Urinary bladder (tissue), 4 donors: ENCODE results near the gene AGRN. TPM values are rescaled to one million over a fixed set of nuclear protein-coding genes. Genes with fewer than 3 reads are reported as not detected.
A peak's percentile ranks its signal among the peaks of the same experiment; 100 is the strongest.

Experiments
- DNase-seq: peaks from one replicate; pipeline ENCODE4 v3.0.0-alpha.2; 2015; ENCODE audit errors: extremely low spot score
- H3K27ac ChIP-seq: one replicate; pipeline ENCODE4 v1.5.1; 2013; ENCODE audit warnings: low read depth, mild to moderate bottlenecking, moderate library complexity
- H3K36me3 ChIP-seq: one replicate; pipeline ENCODE4 v1.6.1; 2013; ENCODE audit warnings: mild to moderate bottlenecking, moderate library complexity; ENCODE audit not compliant: insufficient read depth
- H3K4me1 ChIP-seq: one replicate; pipeline ENCODE4 v1.6.1; 2013; ENCODE audit warnings: mild to moderate bottlenecking, moderate library complexity; ENCODE audit not compliant: insufficient read depth
- H3K4me3 ChIP-seq: one replicate; pipeline ENCODE4 v1.5.1; 2013; ENCODE audit warnings: low read depth, low read length
- WGBS: extraction: QIAGEN DNeasy Blood & Tissue Kit; methylation state at CpG from one replicate; pipeline ENCODE4 v1.1.7; 2013; 5-methylcytosine and 5-hydroxymethylcytosine counted together
- polyA plus RNA-seq: library from polyadenylated mRNA; stranded (reverse); fragments of 200-250 nt; gene quantifications from one replicate; pipeline ENCODE4 v1.2.3, GENCODE V29; 2013
- total RNA-seq: library from RNA; depleted of rRNA; stranded (reverse); fragments of >200 nt; gene quantifications from one replicate; pipeline ENCODE4 v1.2.3, GENCODE V29; 2014
- donor health status: healthy with polysubstance abuse.
- donor health status: healthy.

Gene AGRN
- total and polyA plus RNA-seq, 2 donors = 38.7 to 43.3 TPM

- 87% methylated on average over 30 of the region's 30 CpGs for WGBS
- DNase-seq = no peak
- Histone ChIP-seq H3K4me3 (no peak overlapping the region), H3K27ac (no peak overlapping the region), H3K36me3 (no peaks in the 10 kb centered on the region), H3K4me1 (peaks cover 2% of the 10 kb centered on the region)
Measured at GRCh38 chr1:1037366-1038327, 17.7 kb downstream of the AGRN start.

- no peaks in the 10 kb centered on the region for H3K36me3 ChIP-seq
- WGBS = 92% methylated on average over 6 of the region's 6 CpGs
- H3K4me1 ChIP-seq = peaks cover 2% of the 10 kb centered on the region
- no peak for DNase-seq
- no peak overlapping the region for H3K27ac ChIP-seq
- no peak overlapping the region for H3K4me3 ChIP-seq
Measured at GRCh38 chr1:1038694-1039093, 18.8 kb downstream of the AGRN start.

- WGBS = 48% methylated on average over 17 of the region's 17 CpGs
- H3K4me3 ChIP-seq = no peak overlapping the region
- H3K4me1 ChIP-seq = no peaks in the 10 kb centered on the region
- H3K27ac ChIP-seq = no peak overlapping the region
- H3K36me3 ChIP-seq = peaks cover 2% of the 10 kb centered on the region
- DNase-seq = no peak
Measured at GRCh38 chr1:1039145-1039910, 19.4 kb downstream of the AGRN start.

- Histone ChIP-seq H3K4me3 (peak overlapping the region; percentile 36), H3K36me3 (peaks cover 3% of the 10 kb centered on the region), H3K27ac (no peak overlapping the region), H3K4me1 (no peaks in the 10 kb centered on the region)
- no peak for DNase-seq
- WGBS = 4% methylated on average over 99 of the region's 99 CpGs
Measured at GRCh38 chr1:1040004-1040991, 20.4 kb downstream of the AGRN start.

- Histone ChIP-seq H3K36me3 (peaks cover 6% of the 10 kb centered on the region), H3K27ac (no peak overlapping the region), H3K4me3 (no peak overlapping the region), H3K4me1 (no peaks in the 10 kb centered on the region)
- DNase-seq = no peak
- WGBS = 60% methylated on average over 54 of the region's 60 CpGs
Measured at GRCh38 chr1:1041092-1041523, 21.2 kb downstream of the AGRN start.

- Histone ChIP-seq H3K27ac (no peak overlapping the region), H3K4me1 (no peaks in the 10 kb centered on the region), H3K4me3 (no peak overlapping the region), H3K36me3 (peaks cover 8% of the 10 kb centered on the region)
- DNase-seq = no peak
- 95% methylated on average over 25 of the region's 25 CpGs for WGBS
Measured at GRCh38 chr1:1041873-1042272, 22.0 kb downstream of the AGRN start.

GRCh38 chr1:1042835-1043234, 22.9 kb downstream of the AGRN start:
- no peaks in the 10 kb centered on the region for H3K4me1 ChIP-seq
- no peak overlapping the region for H3K27ac ChIP-seq
- WGBS = 94% methylated on average over 10 of the region's 10 CpGs
- no peak overlapping the region for H3K4me3 ChIP-seq
- DNase-seq = no peak
- peaks cover 8% of the 10 kb centered on the region for H3K36me3 ChIP-seq

- H3K4me3 ChIP-seq = no peak overlapping the region
- H3K36me3 ChIP-seq = peaks cover 8% of the 10 kb centered on the region
- no peaks in the 10 kb centered on the region for H3K4me1 ChIP-seq
- no peak for DNase-seq
- no peak overlapping the region for H3K27ac ChIP-seq
- 95% methylated on average over 27 of the region's 27 CpGs for WGBS
Measured at GRCh38 chr1:1043411-1043810, 23.5 kb downstream of the AGRN start.

- no peak overlapping the region for H3K4me3 ChIP-seq
- 96% methylated on average over 33 of the region's 33 CpGs for WGBS
- DNase-seq = no peak
- H3K36me3 ChIP-seq = peaks cover 8% of the 10 kb centered on the region
- no peaks in the 10 kb centered on the region for H3K4me1 ChIP-seq
- H3K27ac ChIP-seq = no peak overlapping the region
Measured at GRCh38 chr1:1043921-1044320, 24.0 kb downstream of the AGRN start.

GRCh38 chr1:1044455-1045078, 24.6 kb downstream of the AGRN start:
- no peak overlapping the region for H3K4me3 ChIP-seq
- H3K4me1 ChIP-seq = no peaks in the 10 kb centered on the region
- no peak overlapping the region for H3K27ac ChIP-seq
- WGBS = 92% methylated on average over 34 of the region's 34 CpGs
- DNase-seq = no peak
- H3K36me3 ChIP-seq = peaks cover 11% of the 10 kb centered on the region

GRCh38 chr1:1045129-1045528, 25.2 kb downstream of the AGRN start:
- Histone ChIP-seq H3K4me3 (no peak overlapping the region), H3K4me1 (no peaks in the 10 kb centered on the region), H3K36me3 (peaks cover 11% of the 10 kb centered on the region), H3K27ac (no peak overlapping the region)
- WGBS = 97% methylated on average over 23 of the region's 23 CpGs
- DNase-seq = no peak

GRCh38 chr1:1046243-1046642, 26.3 kb downstream of the AGRN start:
- no peak overlapping the region for H3K4me3 ChIP-seq
- WGBS = 94% methylated on average over 20 of the region's 20 CpGs
- H3K4me1 ChIP-seq = no peaks in the 10 kb centered on the region
- H3K27ac ChIP-seq = no peak overlapping the region
- H3K36me3 ChIP-seq = peaks cover 11% of the 10 kb centered on the region
- DNase-seq = no peak

GRCh38 chr1:1046767-1047166, 26.8 kb downstream of the AGRN start:
- Histone ChIP-seq H3K4me3 (no peak overlapping the region), H3K27ac (no peak overlapping the region), H3K36me3 (peaks cover 14% of the 10 kb centered on the region), H3K4me1 (no peaks in the 10 kb centered on the region)
- WGBS = 95% methylated on average over 26 of the region's 26 CpGs
- DNase-seq = no peak
